Neural cell (in vitro differentiated cells): ENCODE measurements around the gene GCNT1.

Source experiments
- EZH2 ChIP-seq: fragments of 200-600, 300-800 bp; shearing (Covaris generic), sonication (generic); IDR thresholded peaks from 2 replicates; pipeline ENCODE4 v1.6.1; 2014; ENCODE audit warnings: antibody characterized with exemption, low read length, borderline replicate concordance, mild to moderate bottlenecking; ENCODE audit not compliant: insufficient read depth, poor library complexity, severe bottlenecking
- RAD21 ChIP-seq: fragments of 450-650 bp; conservative IDR thresholded peaks from 2 replicates; pipeline ENCODE4 v1.6.1; 2014; ENCODE audit warnings: antibody characterized with exemption, mild to moderate bottlenecking, moderate library complexity
- TF ChIP-seq, protein P1 (sequence below): fragments of 450-650 bp; IDR thresholded peaks from 2 replicates; pipeline ENCODE4 v1.5.1; 2014; ENCODE audit warnings: antibody characterized with exemption, mild to moderate bottlenecking, moderate library complexity; ENCODE audit not compliant: poor library complexity, severe bottlenecking

DNA sequence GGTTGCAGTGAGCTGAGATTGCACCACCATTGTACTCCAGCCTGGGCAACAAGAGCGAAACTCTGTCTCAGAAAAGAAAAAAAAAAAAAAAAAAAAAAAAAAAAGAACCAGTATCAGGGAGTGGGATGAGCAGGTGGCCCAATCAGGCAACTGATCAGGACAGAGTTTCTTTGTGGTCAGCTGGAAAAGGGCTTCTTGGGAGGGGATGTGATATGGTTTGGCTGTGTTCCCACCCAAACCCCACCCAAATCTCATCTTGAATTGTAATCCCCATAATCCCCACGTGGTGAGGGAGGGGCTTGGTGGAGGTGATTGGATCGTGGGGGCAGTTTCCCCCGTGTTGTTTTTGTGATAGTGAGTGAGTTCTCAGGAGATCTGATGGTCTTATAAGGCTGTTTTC lies 4.7 kb upstream of the GCNT1 start:
- TF ChIP-seq, protein P1, sequence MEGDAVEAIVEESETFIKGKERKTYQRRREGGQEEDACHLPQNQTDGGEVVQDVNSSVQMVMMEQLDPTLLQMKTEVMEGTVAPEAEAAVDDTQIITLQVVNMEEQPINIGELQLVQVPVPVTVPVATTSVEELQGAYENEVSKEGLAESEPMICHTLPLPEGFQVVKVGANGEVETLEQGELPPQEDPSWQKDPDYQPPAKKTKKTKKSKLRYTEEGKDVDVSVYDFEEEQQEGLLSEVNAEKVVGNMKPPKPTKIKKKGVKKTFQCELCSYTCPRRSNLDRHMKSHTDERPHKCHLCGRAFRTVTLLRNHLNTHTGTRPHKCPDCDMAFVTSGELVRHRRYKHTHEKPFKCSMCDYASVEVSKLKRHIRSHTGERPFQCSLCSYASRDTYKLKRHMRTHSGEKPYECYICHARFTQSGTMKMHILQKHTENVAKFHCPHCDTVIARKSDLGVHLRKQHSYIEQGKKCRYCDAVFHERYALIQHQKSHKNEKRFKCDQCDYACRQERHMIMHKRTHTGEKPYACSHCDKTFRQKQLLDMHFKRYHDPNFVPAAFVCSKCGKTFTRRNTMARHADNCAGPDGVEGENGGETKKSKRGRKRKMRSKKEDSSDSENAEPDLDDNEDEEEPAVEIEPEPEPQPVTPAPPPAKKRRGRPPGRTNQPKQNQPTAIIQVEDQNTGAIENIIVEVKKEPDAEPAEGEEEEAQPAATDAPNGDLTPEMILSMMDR, result no peak
- TF ChIP-seq RAD21 (no peak), EZH2 (no peak)
